ENCODE results near the gene KLHL17.

DNA sequence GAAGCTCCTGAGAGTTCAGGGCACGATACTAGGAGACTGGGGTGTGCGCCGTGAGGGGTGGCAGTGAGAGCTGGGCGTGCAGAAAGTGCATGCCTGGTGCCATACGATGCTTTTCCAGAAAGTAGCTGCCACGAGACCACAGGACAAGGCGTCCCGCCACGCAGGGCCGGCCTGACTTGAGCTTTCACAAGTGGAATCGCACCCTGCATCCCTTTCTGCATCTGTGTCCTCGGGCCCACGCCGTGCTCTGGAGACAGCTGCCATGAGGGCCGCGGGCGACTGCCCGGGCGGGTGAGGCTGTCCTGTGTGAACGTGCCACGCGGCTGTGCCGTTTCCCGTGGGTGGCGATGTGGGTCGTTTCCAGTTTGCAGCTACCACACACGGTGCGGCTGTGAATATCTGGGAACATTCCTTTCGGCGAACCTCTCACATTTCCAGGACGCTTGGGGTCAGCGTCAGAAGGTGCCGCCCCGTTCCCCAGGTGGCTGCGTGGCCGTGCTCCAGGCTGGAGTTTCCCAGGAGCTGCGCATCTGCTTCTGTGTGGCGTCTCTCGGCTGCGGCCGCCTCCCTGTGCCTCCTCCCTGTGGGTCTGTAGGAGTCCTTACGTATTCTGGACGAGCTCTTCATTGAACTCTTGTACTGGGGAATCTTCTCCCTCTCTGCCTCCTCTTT lies 22.5 kb downstream of the KLHL17 start:
- TF ChIP-seq, protein P1, sequence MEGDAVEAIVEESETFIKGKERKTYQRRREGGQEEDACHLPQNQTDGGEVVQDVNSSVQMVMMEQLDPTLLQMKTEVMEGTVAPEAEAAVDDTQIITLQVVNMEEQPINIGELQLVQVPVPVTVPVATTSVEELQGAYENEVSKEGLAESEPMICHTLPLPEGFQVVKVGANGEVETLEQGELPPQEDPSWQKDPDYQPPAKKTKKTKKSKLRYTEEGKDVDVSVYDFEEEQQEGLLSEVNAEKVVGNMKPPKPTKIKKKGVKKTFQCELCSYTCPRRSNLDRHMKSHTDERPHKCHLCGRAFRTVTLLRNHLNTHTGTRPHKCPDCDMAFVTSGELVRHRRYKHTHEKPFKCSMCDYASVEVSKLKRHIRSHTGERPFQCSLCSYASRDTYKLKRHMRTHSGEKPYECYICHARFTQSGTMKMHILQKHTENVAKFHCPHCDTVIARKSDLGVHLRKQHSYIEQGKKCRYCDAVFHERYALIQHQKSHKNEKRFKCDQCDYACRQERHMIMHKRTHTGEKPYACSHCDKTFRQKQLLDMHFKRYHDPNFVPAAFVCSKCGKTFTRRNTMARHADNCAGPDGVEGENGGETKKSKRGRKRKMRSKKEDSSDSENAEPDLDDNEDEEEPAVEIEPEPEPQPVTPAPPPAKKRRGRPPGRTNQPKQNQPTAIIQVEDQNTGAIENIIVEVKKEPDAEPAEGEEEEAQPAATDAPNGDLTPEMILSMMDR (IDR thresholded peaks at IDR 0.05) = no peak
- no peak for TF ChIP-seq POLR2A (IDR thresholded peaks at IDR 0.05)

Data from vagina (tissue), 2 donors.